Karpas-422 (cell line): ENCODE data around the gene PDE6A. TPM values are rescaled to one million over a fixed set of nuclear protein-coding genes. Genes with fewer than 3 reads are reported as not detected.
"Not testable (repeated sequence)": the region's sequence is repeated elsewhere in the genome, so short reads cannot be mapped to it uniquely, and the experiment has no call there.

ENCODE experiments used
- DNase-seq: peaks from one replicate; pipeline ENCODE4 v3.0.0-alpha.2; 2015
- H2AFZ ChIP-seq: fragments of 200-600 bp; sonication (generic); 2 replicates; pipeline ENCODE4 v1.6.1; 2014; ENCODE audit warnings: antibody characterized with exemption, low read length, mixed read lengths
- H3K27ac ChIP-seq: fragments of 200-600 bp; sonication (generic); 2 replicates; pipeline ENCODE4 v1.5.1; 2014; ENCODE audit warnings: mild to moderate bottlenecking, low read length, moderate library complexity
- H3K27me3 ChIP-seq: fragments of 200-600 bp; sonication (generic); 2 replicates; pipeline ENCODE4 v1.6.1; 2014; ENCODE audit warnings: low read length, mixed read lengths
- H3K36me3 ChIP-seq: fragments of 200-600 bp; sonication (generic); 2 replicates; pipeline ENCODE4 v1.6.1; 2014; ENCODE audit warnings: low read length, mixed read lengths; ENCODE audit not compliant: insufficient read depth
- H3K4me1 ChIP-seq: fragments of 200-600 bp; sonication (generic); 2 replicates; pipeline ENCODE4 v1.6.1; 2014; ENCODE audit warnings: mild to moderate bottlenecking, low read length, mixed read lengths
- H3K4me2 ChIP-seq: fragments of 200-600 bp; sonication (generic); 2 replicates; pipeline ENCODE4 v1.6.1; 2014; ENCODE audit warnings: low read length, low read depth, mild to moderate bottlenecking; ENCODE audit not compliant: poor library complexity, severe bottlenecking
- H3K4me3 ChIP-seq: fragments of 200-600 bp; sonication (generic); 2 replicates; pipeline ENCODE4 v1.5.1; 2014; ENCODE audit warnings: mild to moderate bottlenecking, antibody characterized with exemption, low read length, mixed read lengths
- H3K79me2 ChIP-seq: fragments of 200-600 bp; sonication (generic); 2 replicates; pipeline ENCODE4 v1.6.1; 2014; ENCODE audit warnings: mild to moderate bottlenecking, low read length, mixed read lengths
- H3K9ac ChIP-seq: fragments of 200-600 bp; sonication (generic); 2 replicates; pipeline ENCODE4 v1.6.0; 2014; ENCODE audit warnings: low read length
- H3K9me2 ChIP-seq: fragments of 200-600 bp; sonication (generic), shearing (Covaris generic); replicated peaks from 2 replicates; pipeline ENCODE4 v1.6.0; 2014; ENCODE audit warnings: mild to moderate bottlenecking, low read length, moderate library complexity; ENCODE audit not compliant: insufficient read depth
- H3K9me3 ChIP-seq: fragments of 300-700, 200-600 bp; sonication (generic); 2 replicates; pipeline ENCODE4 v1.6.1; 2014; ENCODE audit warnings: low read length, mixed read lengths
- H4K20me1 ChIP-seq: fragments of 200-600 bp; sonication (generic); 2 replicates; pipeline ENCODE4 v1.6.1; 2014; ENCODE audit warnings: mild to moderate bottlenecking, antibody characterized with exemption, low read length, low read depth; ENCODE audit not compliant: insufficient read depth
- total RNA-seq: library from RNA; depleted of rRNA; stranded (reverse); fragments of >200 nt; shearing (Covaris generic); gene quantifications from 2 replicates; pipeline ENCODE4 v1.2.3, GENCODE V29; 2014; ENCODE audit warnings: low replicate concordance

PDE6A gene
- total RNA-seq, 1 experiment from 2014 or later = not detected

DNA sequence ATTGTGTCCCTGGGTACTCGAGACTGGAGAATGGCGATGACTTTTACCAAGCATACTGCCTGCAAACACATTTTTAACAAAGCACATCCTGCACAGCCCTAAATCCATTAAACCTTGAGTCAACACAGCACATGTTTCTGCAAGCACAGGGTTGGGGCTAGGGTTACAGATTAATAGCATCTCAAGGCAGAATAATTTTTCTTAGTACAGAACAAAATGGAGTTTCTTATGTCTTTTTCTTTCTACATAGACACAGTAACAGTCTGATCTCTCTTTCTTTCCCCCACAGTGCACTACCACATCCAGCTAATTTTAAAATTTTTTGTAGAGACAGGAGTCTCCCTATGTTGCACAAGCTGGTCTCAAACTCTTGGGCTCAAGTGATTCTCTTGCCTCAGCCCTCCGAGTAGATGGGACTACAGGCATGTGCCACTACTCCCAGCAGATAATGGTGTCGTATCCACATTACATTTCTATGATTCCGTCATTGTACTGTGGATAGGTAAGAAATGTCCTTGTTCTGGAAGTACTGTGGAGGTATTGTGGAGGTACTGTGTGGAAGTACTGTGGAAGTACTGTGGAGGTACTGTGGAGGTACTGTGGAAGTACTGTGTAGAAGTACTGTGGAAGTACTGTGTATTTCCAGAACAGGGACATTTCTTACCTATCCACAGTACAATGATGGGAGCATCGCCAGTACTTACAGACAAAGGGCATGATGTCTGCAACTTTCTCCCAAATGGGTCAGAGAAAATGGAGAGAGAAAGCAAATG is 1.2 kb downstream of the PDE6A start:
- not testable (repeated sequence) for DNase-seq, H3K27me3 ChIP-seq, H3K9me2 ChIP-seq, H3K9ac ChIP-seq, H3K4me1 ChIP-seq, H3K79me2 ChIP-seq, H3K4me3 ChIP-seq, H3K4me2 ChIP-seq, H3K36me3 ChIP-seq, H2AFZ ChIP-seq, H3K9me3 ChIP-seq, H4K20me1 ChIP-seq, H3K27ac ChIP-seq

GRCh38 chr5:149942741-149943169 is 1.8 kb downstream of the PDE6A start:
- H3K4me2 ChIP-seq, H3K9me2 ChIP-seq, DNase-seq, H2AFZ ChIP-seq, H4K20me1 ChIP-seq, H3K36me3 ChIP-seq, H3K9ac ChIP-seq, H3K4me1 ChIP-seq, H3K4me3 ChIP-seq, H3K9me3 ChIP-seq, H3K27ac ChIP-seq, H3K79me2 ChIP-seq, H3K27me3 ChIP-seq: not testable (repeated sequence)

DNA sequence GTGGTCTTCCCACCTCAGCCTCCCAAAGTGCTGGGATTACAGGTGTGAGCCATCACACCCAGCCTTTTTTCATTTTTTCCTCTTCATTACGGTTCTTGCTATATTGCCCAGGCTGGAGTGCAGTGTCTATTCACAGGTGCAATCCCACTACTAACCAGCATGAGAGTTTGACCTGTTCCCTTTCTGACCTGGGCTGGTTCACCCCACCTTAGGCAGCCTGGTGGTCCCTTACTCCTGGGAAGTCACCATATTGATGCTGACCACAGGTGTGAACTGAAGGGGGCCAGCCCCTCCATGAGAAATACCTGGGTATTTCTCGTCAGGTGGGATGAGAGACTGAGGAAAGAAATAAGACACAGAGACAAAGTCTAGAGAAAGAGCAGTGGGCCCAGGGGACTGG is 2.4 kb downstream of the PDE6A start:
- no peaks in the 10 kb centered on the region for H3K9me2 ChIP-seq
- no peaks in the 10 kb centered on the region for H4K20me1 ChIP-seq
- no peaks in the 10 kb centered on the region for H3K4me1 ChIP-seq
- H3K36me3 ChIP-seq = no peaks in the 10 kb centered on the region
- no peaks in the 10 kb centered on the region for H3K9me3 ChIP-seq
- H3K4me3 ChIP-seq = no peak overlapping the region
- no peak overlapping the region for H3K4me2 ChIP-seq
- H3K27me3 ChIP-seq = no peaks in the 10 kb centered on the region
- DNase-seq = no peak
- no peak overlapping the region for H3K9ac ChIP-seq
- no peak overlapping the region for H2AFZ ChIP-seq
- H3K27ac ChIP-seq = no peak overlapping the region
- no peaks in the 10 kb centered on the region for H3K79me2 ChIP-seq

DNA sequence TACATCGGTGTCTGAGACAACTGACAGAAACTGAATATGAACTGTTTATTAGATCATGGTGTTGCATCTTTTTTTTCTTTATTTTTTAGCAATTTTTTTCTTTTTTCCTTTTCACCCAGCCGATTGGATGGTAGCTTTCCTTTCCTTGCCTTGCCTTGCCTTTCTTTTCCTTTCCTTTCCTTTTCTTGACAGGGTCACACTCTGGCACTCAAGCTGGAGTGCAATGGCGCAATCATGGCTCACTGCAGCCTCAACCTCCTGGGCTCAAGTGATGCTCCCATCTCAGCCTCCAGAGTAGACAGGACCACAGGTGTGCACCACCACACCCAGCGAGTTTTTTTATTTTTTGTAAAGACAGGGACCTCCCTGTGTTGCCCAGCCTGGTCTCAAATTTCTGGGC is 2.8 kb downstream of the PDE6A start:
- Histone ChIP-seq H3K4me1 (no peaks in the 10 kb centered on the region), H3K79me2 (no peaks in the 10 kb centered on the region), H3K9me3 (no peaks in the 10 kb centered on the region), H2AFZ (no peak overlapping the region), H3K27ac (no peak overlapping the region), H4K20me1 (no peaks in the 10 kb centered on the region), H3K9me2 (no peaks in the 10 kb centered on the region), H3K36me3 (no peaks in the 10 kb centered on the region), H3K9ac (no peak overlapping the region), H3K27me3 (no peaks in the 10 kb centered on the region), H3K4me2 (no peak overlapping the region), H3K4me3 (no peak overlapping the region)
- no peak for DNase-seq

GRCh38 chr5:149940941-149941644 is 3.5 kb downstream of the PDE6A start:
- H3K4me2 ChIP-seq = no peak overlapping the region
- H3K9me3 ChIP-seq = no peaks in the 10 kb centered on the region
- H3K4me3 ChIP-seq = no peak overlapping the region
- H3K27ac ChIP-seq = no peak overlapping the region
- H3K9ac ChIP-seq = no peak overlapping the region
- no peaks in the 10 kb centered on the region for H4K20me1 ChIP-seq
- H3K36me3 ChIP-seq = no peaks in the 10 kb centered on the region
- no peaks in the 10 kb centered on the region for H3K27me3 ChIP-seq
- no peaks in the 10 kb centered on the region for H3K9me2 ChIP-seq
- H2AFZ ChIP-seq = no peak overlapping the region
- H3K79me2 ChIP-seq = no peaks in the 10 kb centered on the region
- H3K4me1 ChIP-seq = no peaks in the 10 kb centered on the region
- no peak for DNase-seq

GRCh38 chr5:149940077-149940574 is 4.5 kb downstream of the PDE6A start:
- H3K4me2 ChIP-seq = no peak overlapping the region

DNA sequence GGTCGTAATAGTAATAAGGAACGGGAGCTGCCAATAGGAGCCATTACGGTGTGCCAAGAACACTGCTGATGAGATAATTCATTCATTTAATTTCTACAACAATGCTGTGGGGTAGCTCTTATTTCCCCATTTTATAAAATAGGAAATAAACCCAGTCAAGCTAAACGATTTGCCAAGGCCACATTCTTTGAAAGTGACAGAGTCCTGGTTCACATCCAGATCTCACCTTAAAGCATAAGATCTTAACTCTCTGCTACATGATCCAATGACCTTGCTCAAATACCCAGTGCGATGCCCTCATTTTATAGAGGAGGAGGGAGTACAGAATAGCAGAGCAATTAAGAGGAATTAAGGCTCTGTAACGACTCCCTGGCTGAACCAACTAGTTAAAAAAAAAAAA is 5.0 kb downstream of the PDE6A start:
- H3K36me3 ChIP-seq = no peaks in the 10 kb centered on the region
- H4K20me1 ChIP-seq = no peaks in the 10 kb centered on the region
- no peaks in the 10 kb centered on the region for H3K9me3 ChIP-seq
- no peak overlapping the region for H3K27ac ChIP-seq
- no peak overlapping the region for H3K9ac ChIP-seq
- H2AFZ ChIP-seq = no peak overlapping the region
- no peaks in the 10 kb centered on the region for H3K9me2 ChIP-seq
- no peaks in the 10 kb centered on the region for H3K27me3 ChIP-seq
- no peaks in the 10 kb centered on the region for H3K4me1 ChIP-seq
- no peaks in the 10 kb centered on the region for H3K79me2 ChIP-seq
- DNase-seq = no peak
- H3K4me3 ChIP-seq = no peak overlapping the region
- no peak overlapping the region for H3K4me2 ChIP-seq

More at GRCh38 chr5:149940077-149940574, 4.5 kb downstream of the PDE6A start:
- H3K9ac ChIP-seq = no peak overlapping the region
- H3K9me2 ChIP-seq = no peaks in the 10 kb centered on the region
- no peak overlapping the region for H2AFZ ChIP-seq
- H3K36me3 ChIP-seq = no peaks in the 10 kb centered on the region
- H3K4me3 ChIP-seq = no peak overlapping the region
- no peak for DNase-seq
- H3K27me3 ChIP-seq = no peaks in the 10 kb centered on the region
- no peaks in the 10 kb centered on the region for H3K4me1 ChIP-seq
- H3K9me3 ChIP-seq = no peaks in the 10 kb centered on the region
- no peaks in the 10 kb centered on the region for H3K79me2 ChIP-seq
- H3K27ac ChIP-seq = no peak overlapping the region
- no peaks in the 10 kb centered on the region for H4K20me1 ChIP-seq

GRCh38 chr5:149938791-149939358 is 5.7 kb downstream of the PDE6A start:
- Histone ChIP-seq H4K20me1 (no peaks in the 10 kb centered on the region), H3K79me2 (no peaks in the 10 kb centered on the region), H3K4me2 (no peak overlapping the region), H3K27ac (no peak overlapping the region), H3K4me3 (no peak overlapping the region), H3K36me3 (no peaks in the 10 kb centered on the region), H3K9me2 (no peaks in the 10 kb centered on the region), H3K4me1 (no peaks in the 10 kb centered on the region), H3K27me3 (no peaks in the 10 kb centered on the region), H3K9ac (no peak overlapping the region), H3K9me3 (no peaks in the 10 kb centered on the region), H2AFZ (no peak overlapping the region)
- no peak for DNase-seq
